Ectodermal cell (in vitro differentiated cells): Measurements from ENCODE around the gene BTF3L4.
"Not testable (repeated sequence)": the region's sequence is repeated elsewhere in the genome, so short reads cannot be mapped to it uniquely, and the experiment has no call there.

Experiments
- H3K27ac ChIP-seq: 2 replicates; pipeline ENCODE4 v1.7.0; 2013; ENCODE audit warnings: mild to moderate bottlenecking, low read depth, low read length; ENCODE audit not compliant: insufficient read depth, poor library complexity, severe bottlenecking
- H3K27me3 ChIP-seq: 2 replicates; pipeline ENCODE4 v1.7.0; 2013; ENCODE audit warnings: mild to moderate bottlenecking, low read length; ENCODE audit not compliant: insufficient read depth, control insufficient read depth, poor library complexity, severe bottlenecking
- H3K36me3 ChIP-seq: one replicate; pipeline ENCODE4 v1.7.0; 2013; ENCODE audit warnings: low read length; ENCODE audit not compliant: control insufficient read depth, insufficient read depth
- H3K4me1 ChIP-seq: one replicate; pipeline ENCODE4 v1.7.0; 2013; ENCODE audit warnings: low read length; ENCODE audit not compliant: control insufficient read depth, insufficient read depth
- H3K4me3 ChIP-seq: 2 replicates; pipeline ENCODE4 v1.7.0; 2013; ENCODE audit warnings: low read depth, low read length, control low read depth; ENCODE audit not compliant: insufficient read depth
- H3K9me3 ChIP-seq: 2 replicates; pipeline ENCODE4 v1.7.0; 2013; ENCODE audit warnings: mild to moderate bottlenecking, low read length, moderate library complexity; ENCODE audit not compliant: control insufficient read depth
- WGBS, 2 experiments: methylation state at CpG; one replicate each; pipeline ENCODE4 v1.1.7; 2013; ENCODE audit warnings: missing lambda C conversion rate in 2 of 2; 5-methylcytosine and 5-hydroxymethylcytosine counted together

Gene BTF3L4

DNA sequence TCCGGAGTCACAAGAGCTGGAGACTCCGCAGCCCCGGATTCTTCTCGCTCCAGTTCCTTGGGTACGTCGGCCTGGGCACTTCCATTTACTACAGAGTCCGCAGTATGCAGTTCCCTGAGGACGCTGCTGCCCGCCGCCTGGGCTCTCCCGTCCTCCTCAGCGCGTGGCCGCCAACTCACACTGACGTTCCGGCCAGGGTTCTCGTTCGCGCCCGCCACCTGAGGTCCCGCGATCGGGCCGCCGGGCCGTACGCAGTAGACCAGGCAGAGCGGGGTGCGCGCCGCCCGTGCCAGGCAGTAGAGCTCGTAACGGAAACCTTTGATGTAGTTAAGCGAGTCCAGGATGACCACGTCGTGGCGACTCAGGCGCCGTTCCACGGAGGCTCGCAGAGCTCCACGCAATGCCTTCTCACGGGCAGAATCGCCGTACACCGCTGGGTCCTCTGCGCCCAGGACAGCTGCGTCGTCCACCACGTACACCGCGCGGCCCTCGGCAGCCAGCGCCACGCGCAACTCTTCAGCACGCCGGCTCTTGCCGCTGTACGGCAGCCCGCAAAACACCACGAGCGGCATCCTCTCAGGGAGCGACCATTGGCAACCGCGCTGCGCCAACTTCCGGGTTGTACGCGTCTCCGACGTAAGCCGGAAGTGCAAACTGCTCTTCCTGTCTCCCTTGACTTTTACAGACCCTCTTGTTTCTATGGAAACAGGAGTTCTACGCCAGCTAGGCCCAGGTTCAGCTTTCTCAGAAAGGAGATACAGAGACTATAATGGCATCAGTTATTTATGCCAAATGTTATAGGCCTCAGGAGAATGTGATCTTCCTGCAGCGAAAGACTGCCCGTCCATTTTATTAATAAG is 22.7 kb upstream of the BTF3L4 start, which contains the start of gene KTI12:
TSS of gene KTI12 (minus strand) at position 621 of the 860 bp plus-strand sequence. CDS start at position 572, 49 bp downstream.
- Histone ChIP-seq H3K9me3 (no peaks in the 10 kb centered on the region), H3K4me1 (no peaks in the 10 kb centered on the region), H3K4me3 (peak within 1 kb of the TSS; percentile 91), H3K27ac (peak within 1 kb of the TSS; percentile 41), H3K27me3 (no peaks in the 10 kb centered on the region), H3K36me3 (no peaks in the 10 kb centered on the region)
- 5 to 7% methylated on average over 76 to 78 of the region's 78 CpGs for WGBS, 2 experiments

DNA sequence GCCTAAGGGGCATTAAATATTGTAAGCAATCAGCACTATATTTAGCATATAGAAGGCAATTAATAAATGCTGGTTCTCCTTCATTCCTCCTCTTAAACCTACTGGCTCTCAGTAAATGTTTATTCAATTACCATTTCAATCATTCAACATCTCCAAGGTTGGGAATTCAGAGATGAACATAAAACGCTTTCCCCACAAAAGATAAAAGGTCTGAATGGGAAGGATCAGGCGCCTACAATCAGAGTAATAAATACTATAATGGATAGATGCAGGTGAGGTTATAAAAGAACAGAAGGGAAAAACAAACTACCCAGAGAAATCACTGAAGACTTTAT is 22.1 kb upstream of the BTF3L4 start:
- Histone ChIP-seq H3K27me3 (no peaks in the 10 kb centered on the region), H3K9me3 (no peaks in the 10 kb centered on the region), H3K27ac (no peak overlapping the region), H3K4me1 (no peaks in the 10 kb centered on the region), H3K4me3 (peak overlapping the region; percentile 91), H3K36me3 (no peaks in the 10 kb centered on the region)
- WGBS, 2 experiments: 93% methylated on average over 2 of the region's 2 CpGs; no CpG with 5 or more reads in 1 of the 2 experiments

DNA sequence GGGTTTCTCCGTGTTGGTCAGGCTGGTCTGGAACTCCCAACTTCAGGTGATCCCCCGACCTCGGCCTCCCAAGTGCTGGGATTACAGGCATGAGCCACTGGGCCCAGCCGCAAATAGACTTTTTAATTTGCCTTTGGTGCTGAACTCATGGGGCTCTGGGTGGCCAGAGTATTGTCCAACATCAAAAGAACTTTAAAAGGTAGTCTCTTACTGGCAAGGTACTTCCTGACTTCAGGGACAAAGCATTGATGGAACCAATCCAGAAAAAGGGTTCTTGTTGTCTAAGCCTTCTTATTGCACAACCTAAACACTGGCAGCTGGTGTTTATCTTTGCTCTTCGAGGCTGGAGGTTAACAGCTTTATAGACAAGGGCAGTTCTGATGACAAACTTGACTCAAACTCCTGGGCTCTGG is 18.7 kb upstream of the BTF3L4 start:
- H3K9me3 ChIP-seq: no peaks in the 10 kb centered on the region
- no peaks in the 10 kb centered on the region for H3K27me3 ChIP-seq
- no peak overlapping the region for H3K4me3 ChIP-seq
- 89 to 95% methylated on average over 5 of the region's 5 CpGs for WGBS, 2 experiments
- H3K27ac ChIP-seq: no peak overlapping the region
- H3K36me3 ChIP-seq: peaks cover 4% of the 10 kb centered on the region
- H3K4me1 ChIP-seq: no peaks in the 10 kb centered on the region

DNA sequence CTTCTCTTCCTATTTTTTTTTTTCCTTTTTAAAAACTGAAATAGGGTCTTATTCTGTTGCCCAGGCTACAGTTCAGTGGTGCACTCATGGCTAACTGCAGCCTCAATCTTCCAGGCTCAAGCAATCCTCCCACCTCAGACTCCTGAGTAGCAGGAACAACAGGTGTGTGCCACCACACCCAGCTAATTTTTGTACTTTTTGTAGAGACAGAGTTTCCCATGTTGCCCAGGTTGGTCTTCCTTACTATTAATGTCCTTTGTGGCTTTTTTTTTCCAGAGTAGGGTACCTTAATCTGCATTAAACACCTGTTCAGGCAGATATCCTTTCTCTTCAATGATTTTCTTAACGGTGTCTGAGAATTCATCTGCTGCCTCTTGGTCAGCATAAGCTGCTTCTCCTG is 18.2 kb upstream of the BTF3L4 start:
- H3K27me3 ChIP-seq: no peaks in the 10 kb centered on the region
- H3K36me3 ChIP-seq: peaks cover 4% of the 10 kb centered on the region
- H3K4me3 ChIP-seq: no peak overlapping the region
- no peaks in the 10 kb centered on the region for H3K9me3 ChIP-seq
- H3K4me1 ChIP-seq: no peaks in the 10 kb centered on the region
- WGBS, 2 experiments: 87 to 97% methylated on average over 1 of the region's 1 CpG
- no peak overlapping the region for H3K27ac ChIP-seq

DNA sequence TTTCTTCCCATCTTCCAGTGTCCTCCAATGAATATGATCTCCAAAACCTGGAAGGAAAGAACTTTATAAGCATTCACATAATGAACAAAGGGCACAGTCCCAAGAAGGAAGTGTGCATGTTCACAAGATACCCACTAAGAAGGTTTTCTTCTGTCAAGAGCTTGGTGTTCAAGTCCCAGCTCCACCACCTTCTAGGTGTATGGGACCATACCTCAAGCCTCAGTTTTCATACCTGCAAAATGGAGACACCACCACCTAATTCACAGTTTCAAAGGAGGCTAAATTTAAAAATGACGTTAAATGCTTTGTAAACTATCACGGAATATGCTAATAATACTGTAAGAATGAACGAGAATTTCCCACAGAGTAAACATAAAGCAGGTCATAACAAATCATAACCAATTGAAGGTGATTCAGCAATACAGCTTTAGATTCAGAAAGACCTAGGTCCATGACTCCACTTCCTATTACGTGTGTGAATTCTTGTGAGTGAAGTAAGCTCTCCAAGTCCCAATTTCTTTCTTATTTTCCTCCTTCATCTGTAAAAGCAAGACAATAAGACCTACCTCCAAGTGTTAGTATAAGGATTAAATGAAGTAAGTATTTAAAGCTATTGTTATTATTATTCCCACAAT is 14.4 kb upstream of the BTF3L4 start:
- WGBS, 2 experiments: 94 to 100% methylated on average over 4 of the region's 4 CpGs
- Histone ChIP-seq H3K4me3 (no peak overlapping the region), H3K4me1 (no peaks in the 10 kb centered on the region)

DNA sequence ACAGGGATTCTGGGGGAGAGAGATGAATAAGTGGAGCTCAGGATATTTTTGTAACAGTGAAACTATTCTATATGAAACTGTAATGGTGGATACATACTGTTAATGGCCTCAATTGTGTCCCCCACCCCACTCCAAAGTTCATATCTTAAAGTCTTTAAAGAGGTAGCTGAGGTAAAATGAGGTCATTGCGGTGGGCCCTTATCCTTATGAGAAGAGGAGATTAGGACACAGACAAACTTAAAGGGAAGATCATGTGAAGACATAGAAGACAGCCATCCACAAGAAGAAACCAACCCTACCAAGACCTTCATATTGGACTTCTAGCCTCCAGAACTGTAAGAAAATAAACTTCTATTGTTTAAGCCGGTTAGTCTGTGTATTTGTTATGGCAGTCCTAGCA is 10.9 kb upstream of the BTF3L4 start:
- H3K27me3 ChIP-seq: no peaks in the 10 kb centered on the region
- no peaks in the 10 kb centered on the region for H3K9me3 ChIP-seq
- peaks cover 4% of the 10 kb centered on the region for H3K36me3 ChIP-seq
- H3K27ac ChIP-seq: no peak overlapping the region
- no peak overlapping the region for H3K4me3 ChIP-seq
- H3K4me1 ChIP-seq: no peaks in the 10 kb centered on the region
- 100% methylated on average over 1 to 2 of the region's 2 CpGs for WGBS, 2 experiments

More for the DNA sequence above, 14.4 kb upstream of the BTF3L4 start:
- Histone ChIP-seq H3K27me3 (no peaks in the 10 kb centered on the region), H3K27ac (no peak overlapping the region), H3K36me3 (peaks cover 4% of the 10 kb centered on the region), H3K9me3 (no peaks in the 10 kb centered on the region)

DNA sequence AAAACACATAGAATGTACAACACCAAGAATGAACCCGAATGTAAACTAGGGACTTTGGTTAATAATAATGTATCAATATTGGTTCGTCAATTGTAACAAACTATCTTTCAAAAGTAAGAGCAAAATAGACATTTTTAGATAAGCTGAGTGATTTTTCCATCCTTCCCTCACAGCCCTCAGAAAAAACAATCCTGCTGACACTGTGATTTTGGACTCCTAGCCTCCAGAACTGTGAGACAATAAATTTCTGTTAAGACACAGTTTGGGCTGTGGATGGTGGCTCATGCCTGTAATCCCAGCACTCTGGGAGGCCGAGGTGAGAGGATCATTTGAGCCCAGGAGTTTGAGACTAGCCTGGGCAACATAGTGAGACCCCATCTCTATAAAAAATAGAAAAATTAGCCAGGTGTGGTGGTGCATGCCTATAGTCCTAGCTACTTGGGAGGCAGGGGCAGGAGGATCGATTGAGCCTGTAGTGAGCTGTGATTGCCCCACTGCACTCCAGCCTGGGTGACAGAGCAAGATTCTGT is 10.4 kb upstream of the BTF3L4 start:
- H3K27me3 ChIP-seq: not testable (repeated sequence)
- WGBS, 2 experiments: 95 to 96% methylated on average over 3 of the region's 4 CpGs

DNA sequence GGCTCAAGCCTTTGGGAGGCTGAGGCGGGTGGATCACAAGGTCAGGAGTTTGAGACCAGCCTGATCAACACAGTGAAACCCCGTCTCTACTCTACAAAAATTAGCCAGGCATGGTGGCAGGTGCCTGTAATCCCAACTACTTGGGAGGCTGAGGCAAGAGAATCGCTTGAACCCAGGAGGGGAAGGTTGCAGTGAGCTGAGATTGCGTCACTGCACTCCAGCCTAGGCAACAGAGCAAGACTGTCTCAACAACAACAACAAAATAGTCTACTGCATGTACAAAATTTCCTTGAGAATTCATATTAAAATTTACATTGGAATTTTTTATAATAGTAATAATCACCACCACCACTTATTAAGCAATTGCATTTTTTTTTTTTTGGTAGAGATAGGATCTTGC is 6.8 kb upstream of the BTF3L4 start:
- not testable (repeated sequence) for H3K9me3 ChIP-seq, H3K4me3 ChIP-seq, H3K4me1 ChIP-seq, H3K27me3 ChIP-seq, H3K27ac ChIP-seq, H3K36me3 ChIP-seq
- 95 to 96% methylated on average over 4 of the region's 4 CpGs for WGBS, 2 experiments

More for the DNA sequence above, 10.4 kb upstream of the BTF3L4 start:
- not testable (repeated sequence) for H3K9me3 ChIP-seq, H3K4me3 ChIP-seq, H3K36me3 ChIP-seq, H3K27ac ChIP-seq, H3K4me1 ChIP-seq

DNA sequence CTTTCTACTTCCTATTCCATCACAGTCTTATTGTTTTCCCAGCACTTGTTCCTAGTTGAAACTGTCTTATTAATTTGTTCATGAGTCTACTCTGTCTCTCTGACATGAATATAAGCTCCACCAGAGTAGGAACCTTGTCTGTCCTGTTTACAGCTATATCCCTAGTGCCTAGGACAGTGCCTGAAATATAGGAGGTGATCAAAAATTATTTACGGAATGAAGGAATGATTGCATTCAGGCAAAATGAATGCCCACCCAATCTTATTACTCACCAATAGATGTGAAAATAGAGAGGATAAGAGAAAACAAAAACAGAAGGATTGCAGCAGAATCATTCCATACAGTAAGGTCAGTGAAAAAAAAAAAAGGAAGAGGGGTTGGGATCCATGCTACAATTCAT is 2.2 kb upstream of the BTF3L4 start:
- Histone ChIP-seq H3K36me3 (no peaks in the 10 kb centered on the region), H3K4me1 (peaks cover 7% of the 10 kb centered on the region), H3K9me3 (no peaks in the 10 kb centered on the region), H3K27me3 (no peaks in the 10 kb centered on the region), H3K27ac (no peak overlapping the region), H3K4me3 (peak overlapping the region; percentile 75)
- no CpG with 5 or more reads among the region's 1 CpG for WGBS, 2 experiments

DNA sequence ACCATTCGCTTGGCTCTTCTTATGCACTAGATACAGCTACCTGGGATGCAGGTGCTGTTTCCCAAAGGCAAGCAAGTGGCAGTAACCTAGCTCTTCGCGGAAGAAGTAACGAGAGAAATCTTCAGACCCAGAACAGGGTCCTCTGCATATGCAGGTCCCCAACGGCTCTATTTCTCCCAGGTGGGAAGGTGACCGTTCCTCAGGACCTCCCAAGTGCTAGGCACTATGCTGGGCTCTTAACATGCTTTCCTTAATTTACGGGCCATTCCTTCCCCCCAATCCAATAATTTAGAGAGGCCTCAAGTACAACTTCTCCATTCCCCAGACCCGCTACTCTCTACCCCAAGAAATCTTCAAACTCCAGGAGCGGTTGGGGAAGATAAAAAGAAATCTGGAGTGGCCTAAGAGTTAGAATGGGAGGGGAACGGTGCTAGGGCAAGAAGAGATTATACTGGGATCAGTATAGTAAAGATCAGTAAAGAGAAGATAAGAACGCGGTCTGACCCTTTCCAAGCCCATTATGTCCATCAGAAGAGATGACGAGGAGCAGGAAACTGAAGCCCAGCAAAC is 1.5 kb upstream of the BTF3L4 start:
- peak overlapping the region; percentile 93 for H3K27ac ChIP-seq
- 2% methylated on average over 12 to 13 of the region's 13 CpGs for WGBS, 2 experiments
- peaks cover 7% of the 10 kb centered on the region for H3K4me1 ChIP-seq
- H3K27me3 ChIP-seq: no peaks in the 10 kb centered on the region
- peak overlapping the region; percentile 75 for H3K4me3 ChIP-seq
- peaks cover under 1% of the 10 kb centered on the region for H3K36me3 ChIP-seq
- H3K9me3 ChIP-seq: no peaks in the 10 kb centered on the region
